CD4-positive, alpha-beta T cell treated with Interleukin-17A for 1 hour (primary cell): ENCODE results near the gene ATP11C.
"Not testable (repeated sequence)": the region's sequence is repeated elsewhere in the genome, so short reads cannot be mapped to it uniquely, and the experiment has no call there.

Experiments used
- DNase-seq: peaks from one replicate; pipeline ENCODE4 v3.0.0-alpha.2; 2020

Gene ATP11C

GRCh38 chrX:139708067-139708466 is 224.8 kb downstream of the ATP11C start, which contains the start of gene MCF2:
TSS of gene MCF2 (minus strand) at chrX:139708167. CDS start at chrX:139651744, 56,423 bp downstream.
- DNase-seq = no peak

- DNase-seq = no peak
Measured at GRCh38 chrX:139702658-139703057, 230.2 kb downstream of the ATP11C start.

- DNase-seq = no peak
Measured at GRCh38 chrX:139692908-139693307, 239.9 kb downstream of the ATP11C start.

- DNase-seq = no peak
Measured at GRCh38 chrX:139692506-139692849, 240.4 kb downstream of the ATP11C start.

GRCh38 chrX:139691843-139692505 is 240.9 kb downstream of the ATP11C start:
- DNase-seq = no peak

- no peak for DNase-seq
Measured at GRCh38 chrX:139691493-139691842, 241.4 kb downstream of the ATP11C start.

GRCh38 chrX:139685175-139685574 is 247.7 kb downstream of the ATP11C start:
- DNase-seq = not testable (repeated sequence)

GRCh38 chrX:139680356-139680755 is 252.5 kb downstream of the ATP11C start:
- no peak for DNase-seq
